Skeletal muscle satellite cell (primary cell): ENCODE results near the gene GPR42.

Source experiments
- H3K27me3 ChIP-seq: 2 replicates; pipeline ENCODE4 v1.7.0; 2013; ENCODE audit warnings: low read length; ENCODE audit not compliant: control insufficient read depth, insufficient read depth
- H3K36me3 ChIP-seq: 2 replicates; pipeline ENCODE4 v1.7.0; 2013; ENCODE audit warnings: mild to moderate bottlenecking, control low read depth, low read length; ENCODE audit not compliant: insufficient read depth
- H3K4me1 ChIP-seq: 2 replicates; pipeline ENCODE4 v1.7.0; 2013; ENCODE audit warnings: low read length; ENCODE audit not compliant: control insufficient read depth, insufficient read depth
- H3K4me2 ChIP-seq: 2 replicates; pipeline ENCODE4 v1.7.0; 2013; ENCODE audit warnings: mild to moderate bottlenecking, low read length
- H3K4me3 ChIP-seq: 2 replicates; pipeline ENCODE4 v1.7.0; 2013; ENCODE audit warnings: low read length
- H3K9ac ChIP-seq: 2 replicates; pipeline ENCODE4 v1.7.0; 2013; ENCODE audit warnings: mild to moderate bottlenecking, low read depth, low read length, moderate library complexity
- H3K9me3 ChIP-seq: replicated peaks from 2 replicates; pipeline ENCODE4 v1.7.0; 2013; ENCODE audit warnings: mild to moderate bottlenecking, control low read depth, low read length

The GPR42 gene

DNA sequence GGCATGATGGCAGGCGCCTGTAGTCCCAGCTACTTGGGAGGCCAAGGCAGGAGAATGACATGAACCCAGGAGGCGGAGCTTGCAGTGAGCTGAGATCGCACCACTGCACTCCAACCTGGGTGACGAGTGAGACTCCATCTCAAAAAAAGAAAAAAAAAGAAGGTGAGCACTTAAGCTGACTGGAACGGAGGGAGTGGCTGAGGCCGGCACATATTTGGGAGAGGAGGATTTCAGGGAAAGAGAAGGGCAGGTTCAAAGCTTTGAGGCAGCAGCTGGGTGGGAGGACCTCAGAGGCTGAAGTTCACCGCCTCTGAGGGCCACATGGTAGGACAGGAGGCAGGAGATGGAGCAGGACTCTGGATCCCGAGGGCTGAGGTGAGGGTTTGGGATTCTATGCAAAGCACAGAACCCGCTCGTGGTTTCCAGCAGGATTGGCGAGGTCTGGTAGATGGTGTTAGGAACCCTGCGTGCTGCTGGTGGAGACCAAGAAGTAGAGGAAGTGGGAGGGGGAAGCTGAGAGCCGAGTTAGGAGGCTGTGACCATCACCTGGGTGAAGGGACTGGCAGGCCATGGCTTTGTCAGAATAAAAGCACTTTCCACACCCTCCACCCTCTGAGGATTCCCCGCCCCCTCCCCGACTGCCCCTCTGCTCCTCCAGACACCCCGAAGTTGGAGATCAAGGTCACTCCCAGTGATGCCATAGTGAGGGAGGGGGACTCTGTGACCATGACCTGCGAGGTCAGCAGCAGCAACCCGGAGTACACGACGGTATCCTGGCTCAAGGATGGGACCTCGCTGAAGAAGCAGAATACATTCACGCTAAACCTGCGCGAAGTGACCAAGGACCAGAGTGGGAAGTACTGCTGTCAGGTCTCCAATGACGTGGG is 33.5 kb upstream of the GPR42 start:
- Histone ChIP-seq H3K4me2 (no peak overlapping the region), H3K9me3 (no peaks in the 10 kb centered on the region), H3K36me3 (no peaks in the 10 kb centered on the region), H3K27me3 (peaks cover 27% of the 10 kb centered on the region), H3K9ac (no peak overlapping the region), H3K4me3 (no peak overlapping the region), H3K4me1 (no peaks in the 10 kb centered on the region)

DNA sequence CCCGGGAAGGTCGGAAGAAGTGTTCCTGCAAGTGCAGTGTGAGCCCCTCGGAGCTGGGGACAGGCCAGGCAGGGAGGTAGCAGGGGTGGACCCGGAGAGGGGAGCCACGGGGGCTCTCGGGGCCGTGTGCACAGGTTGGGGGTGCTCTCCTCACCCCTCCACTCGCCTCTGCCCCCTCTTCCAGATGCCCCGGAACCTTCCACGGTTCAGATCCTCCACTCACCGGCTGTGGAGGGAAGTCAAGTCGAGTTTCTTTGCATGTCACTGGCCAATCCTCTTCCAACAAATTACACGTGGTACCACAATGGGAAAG is 32.9 kb upstream of the GPR42 start:
- Histone ChIP-seq H3K9me3 (no peaks in the 10 kb centered on the region), H3K36me3 (no peaks in the 10 kb centered on the region), H3K27me3 (peaks cover 22% of the 10 kb centered on the region), H3K4me1 (no peaks in the 10 kb centered on the region), H3K9ac (no peak overlapping the region), H3K4me2 (no peak overlapping the region), H3K4me3 (no peak overlapping the region)

DNA sequence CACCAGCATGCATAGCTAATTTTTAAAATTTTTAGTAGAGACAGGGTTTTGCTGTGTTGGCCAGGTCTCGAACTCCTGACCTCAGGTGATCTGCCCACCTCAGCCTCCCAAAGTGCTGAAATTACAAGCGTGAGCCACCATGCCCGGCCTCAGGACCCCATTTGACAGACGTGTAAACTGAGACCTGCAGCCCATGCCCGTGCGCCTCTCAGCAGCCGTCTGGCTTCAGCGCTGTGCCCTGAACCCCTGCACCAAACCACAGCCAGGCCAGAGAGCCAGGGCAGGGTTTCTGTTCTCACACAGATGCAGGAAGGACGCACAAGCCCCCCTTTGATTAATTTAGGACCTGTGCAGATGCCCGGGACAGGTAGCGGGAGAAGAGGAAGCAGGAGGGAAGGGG is 30.4 kb upstream of the GPR42 start:
- Histone ChIP-seq H3K36me3 (no peaks in the 10 kb centered on the region), H3K4me1 (no peaks in the 10 kb centered on the region)

DNA sequence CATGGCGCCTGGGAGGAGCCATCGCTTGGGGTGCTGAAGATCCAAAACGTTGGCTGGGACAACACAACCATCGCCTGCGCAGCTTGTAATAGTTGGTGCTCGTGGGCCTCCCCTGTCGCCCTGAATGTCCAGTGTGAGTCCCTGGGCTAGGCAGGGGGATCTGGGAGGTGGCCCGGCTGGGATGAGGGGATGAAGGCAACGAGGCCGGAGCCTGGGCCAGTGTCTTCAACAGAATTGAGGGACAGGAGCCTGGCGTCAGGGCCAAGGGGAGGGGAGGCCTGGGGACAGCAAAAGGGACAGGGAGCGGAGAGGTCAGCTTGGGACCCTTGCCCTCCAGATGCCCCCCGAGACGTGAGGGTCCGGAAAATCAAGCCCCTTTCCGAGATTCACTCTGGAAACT is 29.9 kb upstream of the GPR42 start:
- H3K4me1 ChIP-seq: no peaks in the 10 kb centered on the region
- no peak overlapping the region for H3K4me3 ChIP-seq
- no peak overlapping the region for H3K9ac ChIP-seq
- H3K36me3 ChIP-seq: no peaks in the 10 kb centered on the region
- H3K27me3 ChIP-seq: peaks cover 17% of the 10 kb centered on the region
- no peak overlapping the region for H3K4me2 ChIP-seq
- H3K9me3 ChIP-seq: no peaks in the 10 kb centered on the region

More for the DNA sequence above, 30.4 kb upstream of the GPR42 start:
- Histone ChIP-seq H3K9ac (no peak overlapping the region), H3K4me3 (no peak overlapping the region), H3K9me3 (no peaks in the 10 kb centered on the region), H3K27me3 (peaks cover 14% of the 10 kb centered on the region), H3K4me2 (no peak overlapping the region)

DNA sequence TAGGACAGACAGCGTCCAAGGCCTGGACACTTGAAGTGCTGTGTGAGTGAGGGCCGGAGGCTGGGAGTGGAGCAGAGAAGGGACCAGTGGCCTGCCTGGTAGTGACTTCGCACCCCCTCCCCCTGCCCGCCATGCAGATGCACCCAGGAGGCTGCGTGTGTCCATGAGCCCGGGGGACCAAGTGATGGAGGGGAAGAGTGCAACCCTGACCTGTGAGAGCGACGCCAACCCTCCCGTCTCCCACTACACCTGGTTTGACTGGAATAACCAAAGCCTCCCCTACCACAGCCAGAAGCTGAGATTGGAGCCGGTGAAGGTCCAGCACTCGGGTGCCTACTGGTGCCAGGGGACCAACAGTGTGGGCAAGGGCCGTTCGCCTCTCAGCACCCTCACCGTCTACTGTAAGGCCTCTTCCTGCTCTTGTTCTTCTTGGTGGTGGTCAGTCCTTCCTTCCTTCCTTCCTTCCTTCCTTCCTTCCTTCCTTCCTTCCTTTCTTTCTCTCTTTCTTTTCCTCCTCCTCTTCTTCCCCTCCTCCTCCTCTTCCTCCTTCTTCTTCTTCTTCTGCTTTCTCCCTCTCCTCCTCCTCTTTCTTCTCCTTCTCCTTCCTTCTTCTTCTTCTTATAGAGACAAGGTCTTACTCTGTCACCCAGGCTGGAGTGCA is 29.2 kb upstream of the GPR42 start:
- Histone ChIP-seq H3K36me3 (no peaks in the 10 kb centered on the region), H3K9me3 (no peaks in the 10 kb centered on the region), H3K4me2 (no peak overlapping the region), H3K9ac (no peak overlapping the region), H3K4me1 (no peaks in the 10 kb centered on the region), H3K27me3 (peaks cover 24% of the 10 kb centered on the region), H3K4me3 (no peak overlapping the region)

DNA sequence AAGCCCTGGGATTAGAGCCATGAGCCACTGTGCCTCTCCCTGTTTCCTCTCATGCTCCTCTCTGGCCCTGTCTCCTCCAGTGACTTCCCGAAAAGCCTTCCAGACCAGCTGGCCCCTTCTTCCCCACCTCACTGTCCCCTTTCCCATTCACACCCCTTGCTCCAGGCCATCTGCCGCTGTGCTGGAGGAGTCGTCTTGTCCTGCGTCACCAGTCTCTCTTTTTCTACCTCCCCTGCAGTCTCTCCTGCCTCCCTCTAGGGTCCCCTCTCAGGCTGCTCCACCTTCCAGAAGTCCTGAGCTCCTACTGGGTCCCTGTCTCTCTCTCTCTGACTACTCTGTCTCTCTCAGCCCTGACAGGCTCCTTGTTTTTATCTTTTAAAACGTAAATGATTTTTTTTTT is 28.4 kb upstream of the GPR42 start:
- Histone ChIP-seq H3K36me3 (no peaks in the 10 kb centered on the region), H3K9me3 (no peaks in the 10 kb centered on the region), H3K9ac (no peak overlapping the region), H3K4me3 (no peak overlapping the region), H3K4me1 (no peaks in the 10 kb centered on the region), H3K4me2 (no peak overlapping the region), H3K27me3 (peaks cover 27% of the 10 kb centered on the region)

DNA sequence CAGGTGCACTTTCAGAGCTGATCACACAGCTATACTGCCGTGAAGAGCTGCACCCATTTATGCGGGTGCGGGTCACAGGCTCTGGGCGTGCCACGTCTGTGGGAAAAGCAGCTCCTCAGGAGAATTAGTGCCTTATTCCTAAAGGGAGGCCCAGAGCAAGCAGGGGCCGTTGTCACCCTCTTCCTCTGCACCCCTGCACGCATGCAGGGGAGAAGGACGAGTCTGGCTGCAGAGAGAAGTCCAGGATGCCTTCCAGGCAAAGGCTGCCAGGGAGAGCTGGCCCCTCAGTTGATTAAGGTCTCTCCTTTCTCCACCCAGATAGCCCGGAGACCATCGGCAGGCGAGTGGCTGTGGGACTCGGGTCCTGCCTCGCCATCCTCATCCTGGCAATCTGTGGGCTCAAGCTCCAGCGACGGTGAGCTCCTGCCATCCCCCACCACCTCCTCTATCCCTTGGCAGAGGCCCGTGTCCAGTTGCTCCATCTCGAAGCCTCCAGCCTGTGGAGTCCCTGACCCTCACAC is 26.3 kb upstream of the GPR42 start:
- H3K4me3 ChIP-seq: no peak overlapping the region
- no peaks in the 10 kb centered on the region for H3K9me3 ChIP-seq
- H3K36me3 ChIP-seq: no peaks in the 10 kb centered on the region
- no peak overlapping the region for H3K4me2 ChIP-seq
- peaks cover 39% of the 10 kb centered on the region for H3K27me3 ChIP-seq
- H3K9ac ChIP-seq: no peak overlapping the region
- no peaks in the 10 kb centered on the region for H3K4me1 ChIP-seq

DNA sequence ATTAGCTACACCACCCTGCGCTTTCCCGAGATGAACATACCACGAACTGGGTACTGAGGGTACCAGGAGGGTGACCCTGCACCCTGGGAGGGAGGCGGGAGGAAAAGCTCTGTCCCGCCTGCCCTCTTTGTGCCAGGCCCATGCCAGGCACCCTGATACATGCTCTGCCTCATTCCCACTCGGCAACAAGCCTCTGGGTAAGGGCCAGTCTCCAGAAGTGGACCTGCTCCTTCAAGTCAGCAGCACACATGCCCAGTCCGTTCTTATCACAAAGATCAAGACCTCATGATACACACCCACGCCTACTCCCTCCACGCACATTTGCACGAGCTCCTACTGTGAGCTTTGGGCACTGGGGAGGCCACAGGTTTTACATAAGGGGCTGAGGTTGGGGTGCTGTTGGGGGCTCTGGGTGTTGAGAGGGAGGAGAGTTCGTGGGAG is 25.2 kb upstream of the GPR42 start:
- no peaks in the 10 kb centered on the region for H3K4me1 ChIP-seq
- no peak overlapping the region for H3K9ac ChIP-seq
- H3K36me3 ChIP-seq: no peaks in the 10 kb centered on the region
- no peak overlapping the region for H3K4me2 ChIP-seq
- peaks cover 41% of the 10 kb centered on the region for H3K27me3 ChIP-seq
- no peaks in the 10 kb centered on the region for H3K9me3 ChIP-seq
- H3K4me3 ChIP-seq: no peak overlapping the region

DNA sequence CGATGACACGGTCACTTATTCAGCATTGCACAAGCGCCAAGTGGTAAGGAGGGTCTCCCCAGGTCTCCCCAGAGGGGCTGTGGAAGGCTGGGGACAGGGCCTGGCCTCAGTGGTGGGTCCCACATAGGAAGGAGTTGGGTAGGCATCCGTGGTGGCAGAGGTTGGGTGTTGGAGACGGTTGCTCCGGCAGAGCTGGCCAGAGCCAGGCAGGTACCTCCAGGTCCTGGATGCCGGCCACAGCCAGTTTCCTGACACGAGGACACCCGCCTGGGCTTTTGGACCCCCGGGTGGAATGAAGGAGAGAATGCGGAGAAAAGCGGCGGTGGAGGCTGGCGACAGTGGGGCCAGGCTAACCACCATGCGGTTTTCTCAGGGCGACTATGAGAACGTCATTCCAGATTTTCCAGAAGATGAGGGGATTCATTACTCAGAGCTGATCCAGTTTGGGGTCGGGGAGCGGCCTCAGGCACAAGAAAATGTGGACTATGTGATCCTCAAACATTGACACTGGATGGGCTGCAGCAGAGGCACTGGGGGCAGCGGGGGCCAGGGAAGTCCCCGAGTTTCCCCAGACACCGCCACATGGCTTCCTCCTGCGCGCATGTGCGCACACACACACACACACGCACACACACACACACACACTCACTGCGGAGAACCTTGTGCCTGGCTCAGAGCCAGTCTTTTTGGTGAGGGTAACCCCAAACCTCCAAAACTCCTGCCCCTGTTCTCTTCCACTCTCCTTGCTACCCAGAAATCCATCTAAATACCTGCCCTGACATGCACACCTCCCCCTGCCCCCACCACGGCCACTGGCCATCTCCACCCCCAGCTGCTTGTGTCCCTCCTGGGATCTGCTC is 24.4 kb upstream of the GPR42 start:
- Histone ChIP-seq H3K27me3 (peaks cover 41% of the 10 kb centered on the region), H3K4me1 (no peaks in the 10 kb centered on the region), H3K9me3 (no peaks in the 10 kb centered on the region), H3K36me3 (no peaks in the 10 kb centered on the region), H3K9ac (no peak overlapping the region), H3K4me3 (no peak overlapping the region), H3K4me2 (no peak overlapping the region)

DNA sequence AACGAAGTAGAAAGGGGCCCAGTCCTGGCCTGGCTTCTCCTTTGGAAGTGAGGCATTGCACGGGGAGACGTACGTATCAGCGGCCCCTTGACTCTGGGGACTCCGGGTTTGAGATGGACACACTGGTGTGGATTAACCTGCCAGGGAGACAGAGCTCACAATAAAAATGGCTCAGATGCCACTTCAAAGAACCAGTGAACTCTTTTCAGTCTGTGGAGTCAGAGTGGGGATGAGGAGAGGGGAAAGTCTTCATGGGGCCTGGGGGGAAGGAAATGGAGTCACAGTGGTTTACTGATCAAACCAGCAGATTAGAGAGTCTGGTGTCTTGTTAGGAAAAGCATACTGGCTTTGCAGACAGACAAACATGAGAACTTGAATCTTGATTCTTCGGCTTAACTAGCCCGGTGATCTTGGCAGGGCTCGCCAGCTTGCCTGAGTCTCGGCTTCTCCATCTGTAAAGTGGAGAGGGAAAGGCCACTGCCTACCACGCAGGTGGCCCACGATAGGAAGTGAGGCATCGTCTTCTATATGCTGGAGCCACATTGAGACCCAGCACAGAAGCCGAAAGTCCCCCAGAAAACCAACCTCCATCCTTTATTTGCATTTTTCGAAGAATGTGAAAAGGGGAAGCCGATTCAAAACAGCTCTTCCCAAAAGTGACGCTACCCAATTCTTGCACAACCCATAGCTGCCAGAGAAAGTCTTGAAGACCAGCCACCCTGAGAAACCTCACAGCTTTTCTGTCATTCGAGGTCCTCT is 23.5 kb upstream of the GPR42 start, which contains the start of gene FFAR1:
Gene FFAR1 (plus strand): TSS at position 732 of the 759 bp plus-strand sequence. CDS start 3,650 bp downstream, outside the sequence.
- no peak within 1 kb of the TSS for H3K9ac ChIP-seq

More for the DNA sequence above, 23.5 kb upstream of the GPR42 start, which contains the start of gene FFAR1:
- peaks cover 38% of the 10 kb centered on the region for H3K27me3 ChIP-seq
- no peaks in the 10 kb centered on the region for H3K9me3 ChIP-seq
- H3K4me3 ChIP-seq: no peak within 1 kb of the TSS
- no peaks in the 10 kb centered on the region for H3K36me3 ChIP-seq
- H3K4me2 ChIP-seq: no peak within 1 kb of the TSS
- no peaks in the 10 kb centered on the region for H3K4me1 ChIP-seq
